ENCODE results near the gene NEK9.

The NEK9 gene

GRCh38 chr14:75046899-75047298, 79.9 kb downstream of the NEK9 start:
- Histone ChIP-seq H3K36me3 (peaks cover 3 to 16% (median 4%) of the 10 kb centered on the region in 3 donors), H3K27ac (no peak overlapping the region), H3K4me3 (no peak overlapping the region), H3K4me1 (peaks cover 0 to 56% (median 30%) of the 10 kb centered on the region in 4 donors), H3K27me3 (no peaks in the 10 kb centered on the region), H3K9me3 (no peaks in the 10 kb centered on the region)
- intact Hi-C loops (cut with DNase I; ENCODE audit: low total_unique reads) = no loop called here
- no peak for TF ChIP-seq CTCF (IDR thresholded peaks at IDR 0.05)
- no peak for DNase-seq

GRCh38 chr14:75046275-75046674, 80.6 kb downstream of the NEK9 start:
- Histone ChIP-seq H3K27ac (no peak overlapping the region), H3K27me3 (no peaks in the 10 kb centered on the region), H3K4me1 (peaks cover 0 to 51% (median 31%) of the 10 kb centered on the region in 4 donors), H3K4me3 (no peak overlapping the region), H3K9me3 (no peaks in the 10 kb centered on the region), H3K36me3 (peaks cover 6 to 20% (median 10%) of the 10 kb centered on the region in 3 donors)
- DNase-seq = no peak
- intact Hi-C loops (cut with DNase I; ENCODE audit: low total_unique reads) = no loop called here
- no peak for TF ChIP-seq CTCF (IDR thresholded peaks at IDR 0.05)

GRCh38 chr14:75044752-75045151, 82.1 kb downstream of the NEK9 start:
- Histone ChIP-seq H3K36me3 (peaks cover 11 to 31% (median 16%) of the 10 kb centered on the region in 3 donors), H3K27ac (no peak overlapping the region), H3K4me1 (peaks cover 0 to 40% (median 23%) of the 10 kb centered on the region in 4 donors), H3K9me3 (no peaks in the 10 kb centered on the region), H3K27me3 (no peaks in the 10 kb centered on the region), H3K4me3 (no peak overlapping the region)
- intact Hi-C loops (cut with DNase I; ENCODE audit: low total_unique reads) = no loop called here
- DNase-seq = no peak
- TF ChIP-seq CTCF (IDR thresholded peaks at IDR 0.05) = no peak

- no peak for TF ChIP-seq CTCF (IDR thresholded peaks at IDR 0.05)
- Histone ChIP-seq H3K27me3 (no peaks in the 10 kb centered on the region), H3K4me3 (no peak overlapping the region), H3K4me1 (peaks cover 0 to 35% (median 20%) of the 10 kb centered on the region in 4 donors), H3K27ac (no peak overlapping the region), H3K36me3 (peaks cover 11 to 35% (median 16%) of the 10 kb centered on the region in 3 donors), H3K9me3 (no peaks in the 10 kb centered on the region)
- intact Hi-C loops (cut with DNase I; ENCODE audit: low total_unique reads) = no loop called here
- DNase-seq = no peak
Observed at GRCh38 chr14:75044322-75044721, 82.5 kb downstream of the NEK9 start.

GRCh38 chr14:75042035-75042434, 84.8 kb downstream of the NEK9 start:
- no peak overlapping the region for H3K4me3 ChIP-seq
- DNase-seq = no peak
- intact Hi-C loops (cut with DNase I; ENCODE audit: low total_unique reads) = no loop called here
- H3K4me1 ChIP-seq = peaks cover 0 to 19% (median 14%) of the 10 kb centered on the region in 4 donors
- TF ChIP-seq CTCF (IDR thresholded peaks at IDR 0.05) = no peak
- no peak overlapping the region for H3K27ac ChIP-seq
- H3K36me3 ChIP-seq = peaks cover 20 to 49% (median 23%) of the 10 kb centered on the region in 3 donors
- H3K27me3 ChIP-seq = no peaks in the 10 kb centered on the region
- no peaks in the 10 kb centered on the region for H3K9me3 ChIP-seq

GRCh38 chr14:75041613-75042012, 85.2 kb downstream of the NEK9 start:
- peaks cover 20 to 53% (median 25%) of the 10 kb centered on the region in 3 donors for H3K36me3 ChIP-seq
- no peaks in the 10 kb centered on the region for H3K9me3 ChIP-seq
- no peak for DNase-seq
- intact Hi-C loops (cut with DNase I; ENCODE audit: low total_unique reads) = no loop called here
- no peaks in the 10 kb centered on the region for H3K27me3 ChIP-seq
- no peak overlapping the region for H3K4me3 ChIP-seq
- H3K4me1 ChIP-seq = peaks cover 0 to 19% (median 14%) of the 10 kb centered on the region in 4 donors
- no peak for TF ChIP-seq CTCF (IDR thresholded peaks at IDR 0.05)
- no peak overlapping the region for H3K27ac ChIP-seq
